ENCODE measurements around the gene MAST4. TPM values are rescaled to one million over a fixed set of nuclear protein-coding genes. Genes with fewer than 3 reads are reported as not detected.
A peak's percentile ranks its signal among the peaks of the same experiment; 100 is the strongest.

The MAST4 gene
- total RNA-seq, 1 donor from 2014 or later = 22.3 TPM

- Histone ChIP-seq H3K4me3 (ENCODE audit: insufficient read depth, low read depth, low read length) (peak overlapping the region; percentile 9), H3K27me3 (ENCODE audit: insufficient read depth, low read length) (no peaks in the 10 kb centered on the region), H3K4me1 (ENCODE audit: insufficient read depth, low read length) (peaks cover 26% of the 10 kb centered on the region), H3K79me2 (ENCODE audit: insufficient read depth, low read length) (peaks cover 94% of the 10 kb centered on the region), H3K27ac (ENCODE audit: low read depth, low read length) (peak overlapping the region; percentile 75), H3K4me2 (ENCODE audit: low read length) (peak overlapping the region; percentile 79), H3K9me3 (ENCODE audit: insufficient read depth, low read depth, low read length) (no peaks in the 10 kb centered on the region), H2AFZ (ENCODE audit: low read depth, low read length) (no peak overlapping the region), H3K36me3 (ENCODE audit: insufficient read depth, low read length) (no peaks in the 10 kb centered on the region), H4K20me1 (ENCODE audit: insufficient read depth, low read length) (peaks cover 15% of the 10 kb centered on the region), H3K9ac (ENCODE audit: low read length) (peak overlapping the region; percentile 38)
- Mint-ChIP-seq H3K36me3 (ENCODE audit: low read depth, unreplicated experiment) (no peaks in the 10 kb centered on the region), H3K27me3 (ENCODE audit: low read depth, unreplicated experiment) (no peaks in the 10 kb centered on the region), H3K27ac (ENCODE audit: unreplicated experiment) (peak overlapping the region; percentile 75), H3K4me3 (ENCODE audit: unreplicated experiment) (no peak overlapping the region), H3K4me1 (ENCODE audit: low read depth, unreplicated experiment) (peaks cover 35% of the 10 kb centered on the region), H3K9me3 (ENCODE audit: unreplicated experiment) (no peaks in the 10 kb centered on the region)
- TF ChIP-seq CTCF (IDR thresholded peaks at IDR 0.05; ENCODE audit: insufficient read depth, low read depth, low read length) = no peak
- DNase-seq (ENCODE audit: low read depth) = peak; percentile 94
- FAIRE-seq = peak; percentile 83
Measured at GRCh38 chr5:67038817-67039603, 442.8 kb downstream of the MAST4 start.

GRCh38 chr5:67042176-67043003 lies 446.2 kb downstream of the MAST4 start:
- Histone ChIP-seq H3K9me3 (ENCODE audit: insufficient read depth, low read depth, low read length) (no peaks in the 10 kb centered on the region), H4K20me1 (ENCODE audit: insufficient read depth, low read length) (peaks cover 15% of the 10 kb centered on the region), H2AFZ (ENCODE audit: low read depth, low read length) (no peak overlapping the region), H3K79me2 (ENCODE audit: insufficient read depth, low read length) (peaks cover 84% of the 10 kb centered on the region), H3K27me3 (ENCODE audit: insufficient read depth, low read length) (no peaks in the 10 kb centered on the region), H3K36me3 (ENCODE audit: insufficient read depth, low read length) (no peaks in the 10 kb centered on the region), H3K27ac (ENCODE audit: low read depth, low read length) (no peak overlapping the region), H3K4me1 (ENCODE audit: insufficient read depth, low read length) (peaks cover 22% of the 10 kb centered on the region), H3K4me2 (ENCODE audit: low read length) (no peak overlapping the region), H3K9ac (ENCODE audit: low read length) (no peak overlapping the region), H3K4me3 (ENCODE audit: insufficient read depth, low read depth, low read length) (no peak overlapping the region)
- no peak overlapping the region for H3K27ac Mint-ChIP-seq (ENCODE audit: unreplicated experiment)
- no peaks in the 10 kb centered on the region for H3K27me3 Mint-ChIP-seq (ENCODE audit: low read depth, unreplicated experiment)
- H3K4me1 Mint-ChIP-seq (ENCODE audit: low read depth, unreplicated experiment) = peaks cover 28% of the 10 kb centered on the region
- DNase-seq (ENCODE audit: low read depth) = no peak
- no peaks in the 10 kb centered on the region for H3K9me3 Mint-ChIP-seq (ENCODE audit: unreplicated experiment)
- no peak overlapping the region for H3K4me3 Mint-ChIP-seq (ENCODE audit: unreplicated experiment)
- TF ChIP-seq CTCF (IDR thresholded peaks at IDR 0.05; ENCODE audit: insufficient read depth, low read depth, low read length) (no peak), EZH2 (IDR thresholded peaks at IDR 0.05; ENCODE audit: insufficient read depth, low read length) (no peak)
- no peak for FAIRE-seq
- H3K36me3 Mint-ChIP-seq (ENCODE audit: low read depth, unreplicated experiment) = no peaks in the 10 kb centered on the region
